OCI-LY7 (cell line): Measurements from ENCODE around the gene SF3B1.

Source experiments
- EZH2phosphoT487 ChIP-seq: fragments of 200-600 bp; sonication (generic); IDR thresholded peaks from 2 replicates; pipeline ENCODE4 v1.6.1; 2018; ENCODE audit warnings: low read depth, borderline replicate concordance, mild to moderate bottlenecking, mixed run types, antibody characterized with exemption, low read length, moderate library complexity, mixed read lengths
- TF ChIP-seq, protein P1 (sequence below): fragments of 200-600 bp; sonication (generic); conservative IDR thresholded peaks from 2 replicates; pipeline ENCODE4 v1.5.1; 2014; ENCODE audit warnings: mild to moderate bottlenecking, antibody characterized with exemption, low read length, moderate library complexity, mixed read lengths

DNA sequence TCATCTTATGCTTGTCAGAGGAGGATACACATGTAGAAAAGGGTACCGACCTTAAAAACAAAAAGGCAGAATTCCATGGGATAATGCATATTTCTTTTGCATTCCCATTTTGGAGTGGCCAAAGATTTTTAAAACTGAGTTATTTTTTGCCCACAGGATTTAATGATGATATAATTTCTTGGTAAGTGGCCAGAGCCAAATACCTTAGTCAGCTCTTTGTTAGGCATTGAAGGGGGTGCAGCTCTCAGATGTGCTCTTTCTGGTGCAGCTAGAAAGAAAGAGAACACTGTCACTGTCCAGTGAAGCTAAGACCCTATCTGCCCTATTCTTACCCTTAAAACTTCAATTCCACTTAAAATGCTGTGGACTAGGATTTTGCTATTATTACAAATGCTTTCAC is 29.3 kb upstream of the SF3B1 start:
- TF ChIP-seq, protein P1, sequence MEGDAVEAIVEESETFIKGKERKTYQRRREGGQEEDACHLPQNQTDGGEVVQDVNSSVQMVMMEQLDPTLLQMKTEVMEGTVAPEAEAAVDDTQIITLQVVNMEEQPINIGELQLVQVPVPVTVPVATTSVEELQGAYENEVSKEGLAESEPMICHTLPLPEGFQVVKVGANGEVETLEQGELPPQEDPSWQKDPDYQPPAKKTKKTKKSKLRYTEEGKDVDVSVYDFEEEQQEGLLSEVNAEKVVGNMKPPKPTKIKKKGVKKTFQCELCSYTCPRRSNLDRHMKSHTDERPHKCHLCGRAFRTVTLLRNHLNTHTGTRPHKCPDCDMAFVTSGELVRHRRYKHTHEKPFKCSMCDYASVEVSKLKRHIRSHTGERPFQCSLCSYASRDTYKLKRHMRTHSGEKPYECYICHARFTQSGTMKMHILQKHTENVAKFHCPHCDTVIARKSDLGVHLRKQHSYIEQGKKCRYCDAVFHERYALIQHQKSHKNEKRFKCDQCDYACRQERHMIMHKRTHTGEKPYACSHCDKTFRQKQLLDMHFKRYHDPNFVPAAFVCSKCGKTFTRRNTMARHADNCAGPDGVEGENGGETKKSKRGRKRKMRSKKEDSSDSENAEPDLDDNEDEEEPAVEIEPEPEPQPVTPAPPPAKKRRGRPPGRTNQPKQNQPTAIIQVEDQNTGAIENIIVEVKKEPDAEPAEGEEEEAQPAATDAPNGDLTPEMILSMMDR, result no peak
- no peak for TF ChIP-seq EZH2phosphoT487
